C4-2B (cell line): ENCODE results near the gene CDC14A.

Experiments
- H3K27ac ChIP-seq: fragments of 450-650 bp; 2 replicates; pipeline ENCODE4 v1.5.1; 2017
- CTCF ChIP-seq: fragments of 450-650 bp; conservative IDR thresholded peaks from 2 replicates; pipeline ENCODE4 v1.5.1; 2017; ENCODE audit warnings: mild to moderate bottlenecking
- ZFX ChIP-seq: fragments of 450-650 bp; IDR thresholded peaks from 2 replicates; pipeline ENCODE4 v1.6.1; 2017

The CDC14A gene

GRCh38 chr1:100414693-100415497 is 62.6 kb downstream of the CDC14A start:
- TF ChIP-seq ZFX: no peak
- TF ChIP-seq CTCF: no peak
- no peak overlapping the region for H3K27ac ChIP-seq

- no peak for TF ChIP-seq CTCF
- H3K27ac ChIP-seq: no peak overlapping the region
Measured at GRCh38 chr1:100415498-100415778, 63.1 kb downstream of the CDC14A start.

- TF ChIP-seq ZFX (no peak), CTCF (no peak)
- H3K27ac ChIP-seq: no peak overlapping the region
Measured at GRCh38 chr1:100419072-100419471, 66.8 kb downstream of the CDC14A start.

- no peak overlapping the region for H3K27ac ChIP-seq
- TF ChIP-seq CTCF: no peak
- no peak for TF ChIP-seq ZFX
Measured at GRCh38 chr1:100422065-100422464, 69.8 kb downstream of the CDC14A start.

- TF ChIP-seq ZFX (no peak), CTCF (no peak)
- no peak overlapping the region for H3K27ac ChIP-seq
Measured at GRCh38 chr1:100423832-100424337, 71.6 kb downstream of the CDC14A start.

- no peak overlapping the region for H3K27ac ChIP-seq
- TF ChIP-seq ZFX: no peak
- no peak for TF ChIP-seq CTCF
Measured at GRCh38 chr1:100428160-100428559, 75.9 kb downstream of the CDC14A start.

- TF ChIP-seq ZFX (no peak), CTCF (no peak)
- no peak overlapping the region; the same call in 1 of the 2 replicates for H3K27ac ChIP-seq
Measured at GRCh38 chr1:100430325-100430756, 78.0 kb downstream of the CDC14A start.
